ENCODE data around the gene PCSK9. TPM values are rescaled to one million over a fixed set of nuclear protein-coding genes. Genes with fewer than 3 reads are reported as not detected.

The PCSK9 gene
- total RNA-seq, 1 donor from 2014 or later, result 0.26 TPM

- DNase-seq (ENCODE audit: low read depth in 2 of 2), result no peak
These were observed 18.6 kb downstream of the PCSK9 start for GRCh38 chr1:55057956-55058298.

GRCh38 chr1:55059302-55060132 is 20.2 kb downstream of the PCSK9 start:
- DNase-seq (ENCODE audit: low read depth in 2 of 2), result no peak

- DNase-seq (ENCODE audit: low read depth in 2 of 2), result no peak
These were observed 21.0 kb downstream of the PCSK9 start for GRCh38 chr1:55060133-55060999.

GRCh38 chr1:55061000-55061705 is 21.8 kb downstream of the PCSK9 start:
- DNase-seq (ENCODE audit: low read depth in 2 of 2), result no peak

- DNase-seq (ENCODE audit: low read depth in 2 of 2), result no peak
These were observed 22.5 kb downstream of the PCSK9 start for GRCh38 chr1:55061706-55062321.

- DNase-seq (ENCODE audit: low read depth in 2 of 2), result no peak
These were observed 23.6 kb downstream of the PCSK9 start for GRCh38 chr1:55062801-55063576.

- DNase-seq (ENCODE audit: low read depth in 2 of 2), result no peak
These were observed 24.2 kb downstream of the PCSK9 start for GRCh38 chr1:55063577-55063942.

GRCh38 chr1:55064071-55064581 is 24.8 kb downstream of the PCSK9 start:
- no peak for DNase-seq (ENCODE audit: low read depth in 2 of 2)

- peak in 1 of 2 donors; percentile 21 for DNase-seq (ENCODE audit: low read depth in 2 of 2)
These were observed 25.5 kb downstream of the PCSK9 start for GRCh38 chr1:55064861-55065263.

- DNase-seq (ENCODE audit: low read depth in 2 of 2), result no peak
These were observed 26.3 kb downstream of the PCSK9 start for GRCh38 chr1:55065648-55066047.

GRCh38 chr1:55067022-55067778 is 27.9 kb downstream of the PCSK9 start:
- DNase-seq (ENCODE audit: low read depth in 2 of 2), result no peak

GRCh38 chr1:55067914-55068313 is 28.6 kb downstream of the PCSK9 start:
- no peak for DNase-seq (ENCODE audit: low read depth in 2 of 2)

- DNase-seq (ENCODE audit: low read depth in 2 of 2), result no peak
These were observed 29.3 kb downstream of the PCSK9 start for GRCh38 chr1:55068638-55069037.

GRCh38 chr1:55069280-55069679 is 29.9 kb downstream of the PCSK9 start:
- no peak for DNase-seq (ENCODE audit: low read depth in 2 of 2)

- DNase-seq (ENCODE audit: low read depth in 2 of 2), result no peak
These were observed 31.2 kb downstream of the PCSK9 start for GRCh38 chr1:55070293-55071164.

- peak; percentile 38 to 71 for DNase-seq (ENCODE audit: low read depth in 2 of 2)
These were observed 32.1 kb downstream of the PCSK9 start for GRCh38 chr1:55071477-55071876.

- DNase-seq (ENCODE audit: low read depth in 2 of 2), result no peak
These were observed 34.0 kb downstream of the PCSK9 start for GRCh38 chr1:55073187-55073916.

GRCh38 chr1:55074455-55074854 is 35.1 kb downstream of the PCSK9 start:
- no peak for DNase-seq (ENCODE audit: low read depth in 2 of 2)

Measured in dermis microvascular lymphatic vessel endothelial cell (primary cell).